Mammary epithelial cell (primary cell): ENCODE data around the gene ST6GALNAC1.

Experiments
- EZH2 ChIP-seq: IDR thresholded peaks from 2 replicates; pipeline ENCODE4 v1.6.1; 2012; ENCODE audit warnings: low read length, inconsistent platforms, borderline replicate concordance
- TF ChIP-seq, protein P1 (sequence below), 2 donors: IDR thresholded peaks in 1 of 2; conservative IDR thresholded peaks in 1 of 2; 2 replicates each; pipeline ENCODE4 v1.5.1; 2011 to 2012; ENCODE audit warnings: inconsistent platforms in 2 of 2, low read length in 2 of 2, mild to moderate bottlenecking in 2 of 2, control low read depth in 1 of 2, low read depth in 1 of 2; ENCODE audit not compliant: insufficient read depth in 1 of 2; ENCODE audit errors: extremely low read depth in 1 of 2

DNA sequence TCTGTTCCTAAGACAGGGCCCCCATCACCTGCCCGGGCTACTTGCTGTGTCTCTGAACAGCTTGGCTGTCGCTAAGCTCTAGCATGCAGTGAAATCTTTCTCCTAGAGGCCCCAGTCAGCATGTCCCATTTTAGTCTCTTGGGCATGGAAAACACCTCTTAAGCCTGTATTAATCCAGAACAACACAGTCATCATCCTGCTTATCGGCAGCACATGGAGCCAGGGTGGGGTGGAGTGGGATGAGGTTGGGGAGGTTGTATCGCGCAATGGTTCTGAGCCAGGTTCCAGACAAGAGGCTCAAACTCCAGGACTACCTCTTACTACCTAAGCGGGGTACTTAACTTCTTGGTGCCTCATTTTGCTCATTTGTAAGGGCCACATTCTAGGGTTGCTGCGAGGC, 65.7 kb downstream of the ST6GALNAC1 start:
- TF ChIP-seq EZH2: no peak
- TF ChIP-seq, protein P1, sequence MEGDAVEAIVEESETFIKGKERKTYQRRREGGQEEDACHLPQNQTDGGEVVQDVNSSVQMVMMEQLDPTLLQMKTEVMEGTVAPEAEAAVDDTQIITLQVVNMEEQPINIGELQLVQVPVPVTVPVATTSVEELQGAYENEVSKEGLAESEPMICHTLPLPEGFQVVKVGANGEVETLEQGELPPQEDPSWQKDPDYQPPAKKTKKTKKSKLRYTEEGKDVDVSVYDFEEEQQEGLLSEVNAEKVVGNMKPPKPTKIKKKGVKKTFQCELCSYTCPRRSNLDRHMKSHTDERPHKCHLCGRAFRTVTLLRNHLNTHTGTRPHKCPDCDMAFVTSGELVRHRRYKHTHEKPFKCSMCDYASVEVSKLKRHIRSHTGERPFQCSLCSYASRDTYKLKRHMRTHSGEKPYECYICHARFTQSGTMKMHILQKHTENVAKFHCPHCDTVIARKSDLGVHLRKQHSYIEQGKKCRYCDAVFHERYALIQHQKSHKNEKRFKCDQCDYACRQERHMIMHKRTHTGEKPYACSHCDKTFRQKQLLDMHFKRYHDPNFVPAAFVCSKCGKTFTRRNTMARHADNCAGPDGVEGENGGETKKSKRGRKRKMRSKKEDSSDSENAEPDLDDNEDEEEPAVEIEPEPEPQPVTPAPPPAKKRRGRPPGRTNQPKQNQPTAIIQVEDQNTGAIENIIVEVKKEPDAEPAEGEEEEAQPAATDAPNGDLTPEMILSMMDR (conservative IDR thresholded peaks at IDR 0.05 in 1 of 2, IDR thresholded peaks at IDR 0.05 in 1 of 2; ENCODE audit: extremely low read depth in 1 of 2, insufficient read depth in 1 of 2, low read depth in 1 of 2, low read length in 2 of 2): no peak
